ENCODE data around the gene ADAMTSL2.

DNA sequence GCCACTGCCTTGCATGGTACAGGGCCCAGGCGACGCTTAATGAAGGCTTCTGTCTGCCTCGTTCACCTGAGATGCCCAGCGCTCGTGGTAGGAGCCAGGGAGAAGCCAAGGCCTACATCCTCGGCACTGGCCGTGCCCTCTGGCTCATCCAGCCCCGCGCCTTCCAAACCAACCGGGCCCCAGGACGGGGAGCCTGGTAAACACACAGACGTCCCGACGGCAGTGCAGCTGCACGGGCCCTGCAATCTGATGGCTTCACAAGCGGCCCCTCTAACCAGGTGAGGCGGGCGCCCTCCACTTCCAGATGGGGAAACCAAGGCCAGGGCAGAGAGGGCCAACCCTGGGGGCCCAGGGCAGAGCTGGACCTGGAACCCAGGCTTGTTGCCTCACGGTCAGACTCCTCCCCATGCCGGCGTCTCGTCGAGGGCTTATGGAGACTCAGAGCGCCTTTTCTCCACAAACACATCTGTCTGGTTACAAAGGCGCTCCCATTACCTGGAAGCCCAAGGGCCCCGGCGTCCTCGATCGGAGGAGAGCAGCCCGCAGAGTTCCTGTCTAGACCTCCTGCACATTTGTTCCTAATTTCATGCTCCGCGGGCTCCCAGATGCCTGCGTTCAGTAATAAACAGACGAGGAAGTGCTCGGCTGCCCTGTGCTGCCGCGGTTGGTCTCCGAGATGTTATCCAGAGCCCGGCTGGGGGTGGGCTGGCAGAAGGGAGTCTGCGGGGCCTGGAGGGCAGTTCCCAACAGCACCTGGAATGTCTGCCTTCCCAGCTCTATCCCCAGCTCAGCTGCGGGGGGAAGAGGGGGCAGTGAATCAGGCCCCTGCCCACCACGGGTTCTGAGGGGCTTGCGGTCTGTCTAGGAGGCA is 51.2 kb downstream of the ADAMTSL2 start:
- TF ChIP-seq CTCF (IDR thresholded peaks at IDR 0.05) (no peak), POLR2AphosphoS5 (IDR thresholded peaks at IDR 0.05; ENCODE audit: insufficient read depth in 1 of 2, low read depth in 1 of 2) (no peak)

Data from vagina (tissue), 2 donors.